HFF-Myc (cell line): ENCODE measurements around the gene ZYG11A.
"Not testable (repeated sequence)": the region's sequence is repeated elsewhere in the genome, so short reads cannot be mapped to it uniquely, and the experiment has no call there.

Experiments
- DNase-seq: peaks from one replicate; pipeline ENCODE4 v3.0.0-alpha.2; 2011; ENCODE audit warnings: low read depth; ENCODE audit errors: extremely low read depth
- H3K4me3 ChIP-seq: replicated peaks from 2 replicates; pipeline ENCODE4 v1.5.1; 2011; ENCODE audit warnings: low read depth, mild to moderate bottlenecking, control low read depth, low read length
- CTCF ChIP-seq: IDR thresholded peaks from 2 replicates; pipeline ENCODE4 v1.5.1; 2012; ENCODE audit warnings: mild to moderate bottlenecking, low read depth, low read length, control low read depth; ENCODE audit errors: missing control alignments

The ZYG11A gene

GRCh38 chr1:52856026-52856425, 13.5 kb downstream of the ZYG11A start:
- H3K4me3 ChIP-seq, result no peak overlapping the region
- no peak for DNase-seq
- no peak for TF ChIP-seq CTCF

GRCh38 chr1:52857443-52857842, 14.9 kb downstream of the ZYG11A start:
- no peak for TF ChIP-seq CTCF
- no peak overlapping the region for H3K4me3 ChIP-seq
- no peak for DNase-seq

- TF ChIP-seq CTCF, result no peak
These were observed 20.3 kb downstream of the ZYG11A start for GRCh38 chr1:52862666-52863458.

GRCh38 chr1:52867087-52867863, 24.7 kb downstream of the ZYG11A start:
- H3K4me3 ChIP-seq, result no peak overlapping the region
- no peak for DNase-seq
- no peak for TF ChIP-seq CTCF

More at GRCh38 chr1:52862666-52863458, 20.3 kb downstream of the ZYG11A start:
- H3K4me3 ChIP-seq, result no peak overlapping the region
- no peak for DNase-seq

- H3K4me3 ChIP-seq, result not testable (repeated sequence)
These were observed 27.2 kb downstream of the ZYG11A start for GRCh38 chr1:52869727-52870126.

GRCh38 chr1:52876843-52877242, 34.3 kb downstream of the ZYG11A start:
- TF ChIP-seq CTCF, result no peak
- H3K4me3 ChIP-seq, result no peak overlapping the region
- no peak for DNase-seq

More at GRCh38 chr1:52869727-52870126, 27.2 kb downstream of the ZYG11A start:
- DNase-seq, result not testable (repeated sequence)

- DNase-seq, result no peak
- no peak overlapping the region for H3K4me3 ChIP-seq
These were observed 35.0 kb downstream of the ZYG11A start for GRCh38 chr1:52877554-52877953.

More at GRCh38 chr1:52877554-52877953, 35.0 kb downstream of the ZYG11A start:
- TF ChIP-seq CTCF, result no peak
